ENCODE measurements around the gene LRRC4. TPM values are rescaled to one million over a fixed set of nuclear protein-coding genes. Genes with fewer than 3 reads are reported as not detected.
A peak's percentile ranks its signal among the peaks of the same experiment; 100 is the strongest.

Gene LRRC4, protein sequence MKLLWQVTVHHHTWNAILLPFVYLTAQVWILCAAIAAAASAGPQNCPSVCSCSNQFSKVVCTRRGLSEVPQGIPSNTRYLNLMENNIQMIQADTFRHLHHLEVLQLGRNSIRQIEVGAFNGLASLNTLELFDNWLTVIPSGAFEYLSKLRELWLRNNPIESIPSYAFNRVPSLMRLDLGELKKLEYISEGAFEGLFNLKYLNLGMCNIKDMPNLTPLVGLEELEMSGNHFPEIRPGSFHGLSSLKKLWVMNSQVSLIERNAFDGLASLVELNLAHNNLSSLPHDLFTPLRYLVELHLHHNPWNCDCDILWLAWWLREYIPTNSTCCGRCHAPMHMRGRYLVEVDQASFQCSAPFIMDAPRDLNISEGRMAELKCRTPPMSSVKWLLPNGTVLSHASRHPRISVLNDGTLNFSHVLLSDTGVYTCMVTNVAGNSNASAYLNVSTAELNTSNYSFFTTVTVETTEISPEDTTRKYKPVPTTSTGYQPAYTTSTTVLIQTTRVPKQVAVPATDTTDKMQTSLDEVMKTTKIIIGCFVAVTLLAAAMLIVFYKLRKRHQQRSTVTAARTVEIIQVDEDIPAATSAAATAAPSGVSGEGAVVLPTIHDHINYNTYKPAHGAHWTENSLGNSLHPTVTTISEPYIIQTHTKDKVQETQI
- total RNA-seq, result 6.4 TPM
- long read RNA-seq, partial matches to known transcripts, result 0 of 3 reads
- long read RNA-seq, other reads (novel, unspliced or antisense), result 1 of 3 reads

DNA sequence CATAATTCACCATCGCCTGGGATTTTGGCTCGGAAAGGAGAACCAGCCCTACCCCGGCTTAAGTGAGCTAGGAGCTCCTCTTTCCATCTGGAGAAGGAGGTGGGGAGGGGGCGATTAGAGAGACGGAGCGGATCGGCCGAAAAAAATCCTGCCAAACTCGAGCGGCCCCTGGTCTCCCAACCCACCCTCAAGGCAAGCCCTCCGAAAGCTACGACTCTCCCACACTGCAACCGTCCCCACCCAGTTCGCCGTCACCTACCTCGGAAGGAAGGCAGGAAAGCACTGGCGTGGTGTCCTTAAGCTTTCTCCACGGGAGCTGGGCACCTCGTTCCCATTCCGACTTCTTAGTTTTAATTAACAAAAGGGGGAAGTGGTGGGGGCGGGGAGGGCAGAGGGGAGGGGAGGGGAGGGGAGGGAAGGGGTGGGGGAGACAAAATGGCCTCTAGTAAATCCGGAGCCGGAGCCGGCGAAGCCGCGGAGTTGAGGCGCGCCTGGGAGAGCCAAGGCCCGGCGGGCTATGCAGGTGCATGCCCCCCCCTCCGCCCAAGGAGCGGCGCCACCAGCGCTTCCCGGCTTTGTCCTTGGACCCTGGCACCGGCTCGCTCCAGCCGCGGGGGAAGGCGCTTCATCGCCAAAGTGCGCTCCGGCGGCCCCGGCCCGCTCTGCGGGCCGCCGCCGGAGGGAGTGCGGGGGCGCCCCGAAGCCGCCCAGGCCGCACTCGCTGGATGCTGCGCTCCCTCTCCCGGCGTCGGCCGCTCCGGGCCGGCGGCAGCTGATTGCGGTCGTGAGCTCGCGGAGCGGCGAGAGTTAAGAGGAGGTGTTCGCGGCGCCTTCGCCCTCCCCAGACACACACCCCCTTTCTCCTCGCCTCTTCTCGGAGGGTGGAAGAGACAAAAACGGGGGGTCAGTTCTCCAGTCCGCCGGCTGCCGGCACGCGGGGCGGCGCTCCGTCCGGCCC is at the start of gene LRRC4:
Gene LRRC4 (minus strand): TSS at position 784 of the 958 bp plus-strand sequence. CDS start 797 bp downstream, outside the sequence.
- Histone ChIP-seq H3K4me1 (peaks cover 20% of the 10 kb centered on the region), H3K27me3 (no peaks in the 10 kb centered on the region), H3K4me3 (peak within 1 kb of the TSS; percentile 56), H3K9me3 (no peaks in the 10 kb centered on the region), H3K27ac (no peak within 1 kb of the TSS), H3K36me3 (no peaks in the 10 kb centered on the region)
- DNase-seq, result peak; percentile 74
- intact Hi-C loops (cut with DNase I), result no loop called here
- TF ChIP-seq, protein P1, sequence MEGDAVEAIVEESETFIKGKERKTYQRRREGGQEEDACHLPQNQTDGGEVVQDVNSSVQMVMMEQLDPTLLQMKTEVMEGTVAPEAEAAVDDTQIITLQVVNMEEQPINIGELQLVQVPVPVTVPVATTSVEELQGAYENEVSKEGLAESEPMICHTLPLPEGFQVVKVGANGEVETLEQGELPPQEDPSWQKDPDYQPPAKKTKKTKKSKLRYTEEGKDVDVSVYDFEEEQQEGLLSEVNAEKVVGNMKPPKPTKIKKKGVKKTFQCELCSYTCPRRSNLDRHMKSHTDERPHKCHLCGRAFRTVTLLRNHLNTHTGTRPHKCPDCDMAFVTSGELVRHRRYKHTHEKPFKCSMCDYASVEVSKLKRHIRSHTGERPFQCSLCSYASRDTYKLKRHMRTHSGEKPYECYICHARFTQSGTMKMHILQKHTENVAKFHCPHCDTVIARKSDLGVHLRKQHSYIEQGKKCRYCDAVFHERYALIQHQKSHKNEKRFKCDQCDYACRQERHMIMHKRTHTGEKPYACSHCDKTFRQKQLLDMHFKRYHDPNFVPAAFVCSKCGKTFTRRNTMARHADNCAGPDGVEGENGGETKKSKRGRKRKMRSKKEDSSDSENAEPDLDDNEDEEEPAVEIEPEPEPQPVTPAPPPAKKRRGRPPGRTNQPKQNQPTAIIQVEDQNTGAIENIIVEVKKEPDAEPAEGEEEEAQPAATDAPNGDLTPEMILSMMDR (IDR thresholded peaks at IDR 0.05), result peak; percentile 13
- ATAC-seq, result peak; percentile 46

DNA sequence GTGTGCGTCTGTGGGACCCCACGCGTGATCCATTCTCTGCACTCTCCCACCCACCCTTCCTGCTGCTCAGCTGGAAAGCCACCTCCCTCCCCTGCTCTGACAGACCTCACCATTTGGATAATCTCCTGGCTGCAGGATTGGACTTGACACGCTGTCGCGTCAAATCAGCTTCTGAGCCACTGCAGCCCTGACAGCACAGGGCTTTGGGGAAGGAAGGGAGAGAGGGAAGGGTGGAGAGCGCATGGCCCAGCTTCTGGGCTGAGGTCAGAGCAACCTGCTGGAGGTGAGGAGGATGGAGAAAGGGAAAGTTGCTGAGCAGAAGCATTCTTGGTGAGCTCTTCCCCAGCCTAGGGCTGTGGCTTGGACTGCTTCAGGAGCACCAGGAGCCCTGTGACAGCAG is 48.9 kb upstream of the LRRC4 start:
- peaks cover 49% of the 10 kb centered on the region for H3K36me3 ChIP-seq
- no peaks in the 10 kb centered on the region for H3K4me1 ChIP-seq
- no peaks in the 10 kb centered on the region for H3K9me3 ChIP-seq
- H3K4me3 ChIP-seq, result no peak overlapping the region
- intact Hi-C loops (cut with DNase I), result no loop called here
- no peak for ATAC-seq
- no peak for DNase-seq
- TF ChIP-seq, protein P1 (IDR thresholded peaks at IDR 0.05), result no peak
- H3K27ac ChIP-seq, result no peak overlapping the region
- H3K27me3 ChIP-seq, result no peaks in the 10 kb centered on the region

DNA sequence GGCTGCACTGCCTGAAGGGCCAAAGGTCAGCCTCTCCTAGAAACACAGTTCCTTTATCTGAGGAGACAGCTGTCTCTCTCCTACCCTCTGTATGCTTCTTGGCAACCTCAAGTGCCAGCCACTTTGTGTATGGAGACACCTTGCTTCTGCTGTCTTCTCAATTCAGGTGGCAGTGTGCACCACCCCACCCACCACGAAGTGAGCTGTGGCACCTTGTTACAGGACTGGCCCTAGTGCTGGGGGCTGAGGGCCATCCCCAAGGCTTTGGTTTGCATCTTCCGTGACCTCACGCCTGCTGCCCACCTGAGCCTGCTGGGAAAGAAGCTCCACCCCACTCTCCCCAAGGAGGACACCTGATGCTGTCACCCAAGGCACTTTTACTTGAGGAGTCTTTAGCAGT is 47.1 kb upstream of the LRRC4 start:
- H3K9me3 ChIP-seq, result no peaks in the 10 kb centered on the region
- no peaks in the 10 kb centered on the region for H3K27me3 ChIP-seq
- H3K36me3 ChIP-seq, result peaks cover 48% of the 10 kb centered on the region
- H3K27ac ChIP-seq, result no peak overlapping the region
- no peak for ATAC-seq
- TF ChIP-seq, protein P1 (IDR thresholded peaks at IDR 0.05), result no peak
- no peak for DNase-seq
- no peak overlapping the region for H3K4me3 ChIP-seq
- intact Hi-C loops (cut with DNase I), result no loop called here
- H3K4me1 ChIP-seq, result no peaks in the 10 kb centered on the region

DNA sequence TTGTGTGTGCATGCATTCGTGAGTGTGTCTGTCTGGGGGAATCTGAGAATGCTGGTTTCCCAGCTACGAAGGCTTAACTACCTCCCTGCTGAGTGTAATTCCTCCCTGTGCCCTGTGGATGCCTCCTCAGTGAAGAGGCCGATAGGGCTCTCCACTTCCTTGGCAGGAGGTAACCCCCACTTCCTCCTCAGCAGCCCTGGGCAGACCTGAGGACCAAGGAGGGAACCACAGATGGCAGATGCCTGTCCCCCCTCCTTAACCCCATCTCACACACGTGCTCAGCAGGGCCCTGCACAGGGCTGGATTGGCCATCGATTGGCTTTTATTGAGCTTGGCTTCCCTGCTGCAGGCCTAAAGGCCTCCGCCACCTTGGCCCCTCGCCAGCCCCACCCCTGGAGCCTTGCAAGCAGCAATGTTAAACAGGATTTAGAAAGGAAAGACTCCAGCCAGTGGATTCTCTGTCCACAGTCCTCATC is 45.6 kb upstream of the LRRC4 start:
- no peak overlapping the region for H3K27ac ChIP-seq
- no peaks in the 10 kb centered on the region for H3K4me1 ChIP-seq
- H3K4me3 ChIP-seq, result no peak overlapping the region
- intact Hi-C loops (cut with DNase I), result no loop called here
- DNase-seq (peak; percentile 72), ATAC-seq (no peak)
- H3K36me3 ChIP-seq, result peaks cover 40% of the 10 kb centered on the region
- H3K9me3 ChIP-seq, result no peaks in the 10 kb centered on the region
- TF ChIP-seq, protein P1 (IDR thresholded peaks at IDR 0.05), result no peak
- H3K27me3 ChIP-seq, result no peaks in the 10 kb centered on the region

DNA sequence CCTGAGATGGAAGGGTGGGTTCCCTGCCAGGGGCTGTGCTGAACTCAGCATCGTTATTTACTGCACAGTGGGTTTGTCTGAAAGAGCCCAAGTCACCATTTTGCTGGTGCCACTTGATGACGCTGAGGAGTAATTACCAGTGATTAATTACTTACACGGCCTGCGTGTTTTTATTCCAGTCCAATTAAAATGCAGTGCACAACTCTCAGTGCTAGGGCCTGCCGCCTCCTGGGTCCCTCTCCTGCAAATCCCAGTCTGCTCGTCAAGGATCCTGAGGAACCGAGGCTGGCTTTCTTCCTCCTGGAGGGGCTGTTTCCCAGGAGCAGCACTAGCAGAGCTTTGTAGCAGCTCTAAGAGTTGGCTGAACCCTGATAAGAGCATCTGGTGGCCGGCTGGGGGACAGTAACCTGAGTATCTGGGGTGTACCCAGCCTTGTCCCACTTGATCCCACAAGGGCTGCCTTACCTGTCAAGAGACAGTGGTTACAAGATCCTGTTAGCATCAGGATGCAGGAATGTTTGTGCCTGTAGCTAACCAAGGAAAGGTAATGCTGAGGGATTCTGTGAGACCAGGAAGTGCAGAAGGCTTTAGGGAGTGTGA is 45.1 kb upstream of the LRRC4 start:
- Histone ChIP-seq H3K9me3 (no peaks in the 10 kb centered on the region), H3K27me3 (no peaks in the 10 kb centered on the region), H3K4me1 (no peaks in the 10 kb centered on the region), H3K27ac (no peak overlapping the region), H3K36me3 (peaks cover 34% of the 10 kb centered on the region), H3K4me3 (no peak overlapping the region)
- no peak for DNase-seq
- TF ChIP-seq, protein P1 (IDR thresholded peaks at IDR 0.05), result no peak
- intact Hi-C loops (cut with DNase I), result no loop called here
- ATAC-seq, result no peak
